HepG2 (cell line): Measurements from ENCODE around the gene THSD4. TPM values are rescaled to one million over a fixed set of nuclear protein-coding genes. Genes with fewer than 3 reads are reported as not detected.

Experiments
- ATAC-seq: fragments of 200-7000 bp; cut with Tn5 transposase; 3 replicates; pipeline ENCODE4 v1.9.1; 2020; ENCODE audit warnings: mild to moderate bottlenecking, moderate library complexity
- BruUV-seq: library from RNA; stranded (reverse); fragments of 400-500 nt; replicated peaks from 2 replicates; lab custom pipeline; 2021; lab: Mats Ljungman, UMichigan
- CTCF ChIA-PET: fragments of 300-600 bp; formaldehyde crosslinking; extraction: SDS; loops from one replicate; lab custom pipeline; 2021; ENCODE audit warnings: low total read pairs, inconsistent platforms, low intra/inter-chr PET ratio; lab: Yijun Ruan, JAX
- POLR2A ChIA-PET: fragments of 350-600 bp; sonication (Branson Sonifier 250); formaldehyde crosslinking; loops from one replicate; lab custom pipeline; 2020; ENCODE audit warnings: antibody characterized with exemption, inconsistent platforms; lab: Yijun Ruan, JAX
- DNase-seq: peaks from one replicate; pipeline ENCODE4 v3.0.0-alpha.2; 2015; ENCODE audit warnings: low spot score
- FAIRE-seq: peaks from 3 replicates; lab custom pipeline; 2011; peaks lifted over from hg19 to GRCh38; lab: Jason Lieb, UNC
- H2AFZ ChIP-seq: one replicate; pipeline ENCODE4 v1.6.1; 2011; ENCODE audit warnings: low read length, inconsistent platforms
- H3K27ac ChIP-seq: fragments of 300-600 bp; 3 replicates; pipeline ENCODE4 v1.8.0; 2011; ENCODE audit warnings: mixed run types, mild to moderate bottlenecking, mixed read lengths, low read length, inconsistent platforms; ENCODE audit not compliant: insufficient read depth; ENCODE audit errors: extremely low read length
- H3K27me3 ChIP-seq, 2 experiments: fragments of 200-600 bp in 1 of 2; 2 replicates in 1 of 2; 3 replicates in 1 of 2; pipeline versions ENCODE4 v1.6.0 to v1.8.0; 2011; ENCODE audit warnings: low read length in 2 of 2, mild to moderate bottlenecking in 2 of 2, moderate library complexity in 2 of 2, inconsistent platforms in 1 of 2; ENCODE audit not compliant: insufficient read depth in 2 of 2, control insufficient read depth in 1 of 2
- H3K36me3 ChIP-seq, 2 experiments: fragments of 200-600 bp in 1 of 2; replicated peaks in 1 of 2; 2 replicates in 1 of 2; 3 replicates in 1 of 2; pipeline versions ENCODE4 v1.5.1 to v1.8.0; 2011; ENCODE audit warnings: low read length in 2 of 2, inconsistent platforms in 1 of 2; ENCODE audit not compliant: insufficient read depth in 2 of 2, control insufficient read depth in 1 of 2
- H3K4me1 ChIP-seq: 2 replicates; pipeline ENCODE4 v1.5.1; 2012; ENCODE audit warnings: low read length, inconsistent platforms; ENCODE audit not compliant: insufficient read depth
- H3K4me2 ChIP-seq: 2 replicates; pipeline ENCODE4 v1.6.0; 2011; ENCODE audit warnings: low read depth, low read length, inconsistent platforms
- H3K4me3 ChIP-seq, 3 experiments: fragments of 200-600 bp in 1 of 3; sonication (generic), shearing (Covaris generic) in 1 of 3; replicated peaks in 1 of 3; 2 replicates each; pipeline ENCODE4 v1.5.1; 2011 to 2016; ENCODE audit warnings: low read length in 3 of 3, inconsistent platforms in 2 of 3, low read depth in 2 of 3, mild to moderate bottlenecking in 2 of 3, control low read depth in 1 of 3, mixed read lengths in 1 of 3; ENCODE audit not compliant: insufficient read depth in 1 of 3
- H3K79me2 ChIP-seq: one replicate; pipeline ENCODE4 v1.6.1; 2011; ENCODE audit warnings: low read length, inconsistent platforms; ENCODE audit not compliant: insufficient read depth
- H3K9ac ChIP-seq: 2 replicates; pipeline ENCODE4 v1.6.0; 2011; ENCODE audit warnings: mild to moderate bottlenecking, low read depth, low read length, inconsistent platforms; ENCODE audit not compliant: insufficient read depth
- H3K9me3 ChIP-seq: 2 replicates; pipeline ENCODE4 v1.5.1; 2012; ENCODE audit warnings: mild to moderate bottlenecking, low read length
- H4K20me1 ChIP-seq: 2 replicates; pipeline ENCODE4 v1.6.0; 2011; ENCODE audit warnings: inconsistent platforms, mild to moderate bottlenecking, low read length, moderate library complexity; ENCODE audit not compliant: insufficient read depth
- GZF1 ChIP-seq: sonication (generic); formaldehyde crosslinking; IDR thresholded peaks from 2 replicates; pipeline ENCODE4 v1.5.1; 2020; ENCODE audit warnings: mild to moderate bottlenecking, missing genetic modification reagents
- IRF2 ChIP-seq: IDR thresholded peaks from 2 replicates; pipeline ENCODE4 v1.6.1; 2018; ENCODE audit warnings: missing genetic modification reagents, missing compliant biosample characterization
- LCORL ChIP-seq, 2 experiments: fragments of 450-650 bp in 1 of 2; sonication (generic) in 1 of 2; formaldehyde crosslinking in 1 of 2; IDR thresholded peaks; 2 replicates each; pipeline versions ENCODE4 v1.5.0 to v1.6.1; 2017 to 2020; ENCODE audit warnings: antibody characterized with exemption in 1 of 2, missing genetic modification reagents in 1 of 2
- MEIS1 ChIP-seq: sonication (generic); formaldehyde crosslinking; IDR thresholded peaks from 2 replicates; pipeline ENCODE4 v1.9.0; 2021; ENCODE audit warnings: mild to moderate bottlenecking, missing genetic modification reagents, moderate library complexity, borderline replicate concordance
- MIXL1 ChIP-seq: IDR thresholded peaks from 2 replicates; pipeline ENCODE4 v1.6.1; 2016
- MTF1 ChIP-seq: sonication (generic); formaldehyde crosslinking; IDR thresholded peaks from 2 replicates; pipeline ENCODE4 v1.5.0; 2020; ENCODE audit warnings: missing genetic modification reagents
- NR2C2 ChIP-seq: sonication (generic); formaldehyde crosslinking; IDR thresholded peaks from 2 replicates; pipeline ENCODE4 v1.4.0; 2020; ENCODE audit warnings: missing genetic modification reagents, mild to moderate bottlenecking, moderate library complexity, borderline replicate concordance
- SMAD1 ChIP-seq: sonication (generic); formaldehyde crosslinking; IDR thresholded peaks from 2 replicates; pipeline ENCODE4 v1.4.0; 2020; ENCODE audit warnings: missing genetic modification reagents, low read depth, mild to moderate bottlenecking, borderline replicate concordance
- THYN1 ChIP-seq: sonication (generic); formaldehyde crosslinking; IDR thresholded peaks from 2 replicates; pipeline ENCODE4 v1.8.1; 2023; ENCODE audit warnings: low read depth, mild to moderate bottlenecking, moderate library complexity, missing genetic modification reagents, borderline replicate concordance
- ZMAT3 ChIP-seq: sonication (generic); formaldehyde crosslinking; conservative IDR thresholded peaks from 2 replicates; pipeline ENCODE4 v1.7.0; 2021; ENCODE audit warnings: missing genetic modification reagents
- ZNF446 ChIP-seq: sonication (generic); formaldehyde crosslinking; IDR thresholded peaks from 2 replicates; pipeline ENCODE4 v1.5.0; 2020; ENCODE audit warnings: mild to moderate bottlenecking, missing genetic modification reagents
- ZNF709 ChIP-seq: sonication (generic); formaldehyde crosslinking; IDR thresholded peaks from 2 replicates; pipeline ENCODE4 v1.5.0; 2020; ENCODE audit warnings: mild to moderate bottlenecking, missing genetic modification reagents
- WGBS: methylation state at CpG from one replicate; pipeline ENCODE4 v1.1.6; 2017; ENCODE audit warnings: low lambda C conversion rate; 5-methylcytosine and 5-hydroxymethylcytosine counted together
- in situ Hi-C: cut with HindIII; loops from 2 replicates; pipeline ENCODE4 v1.10.0; 2017; ENCODE audit warnings: low pct_unique_long_range_greater_than_20kb; ENCODE audit not compliant: extremely low pct_ligation_motif_present
- intact Hi-C: fragments of 100-400 bp; cut with micrococcal nuclease; formaldehyde crosslinking; loops from one replicate; pipeline ENCODE4 v1.10.0; 2022; ENCODE audit not compliant: unreplicated experiment
- polyA plus RNA-seq, 8 experiments: library from polyadenylated mRNA; depleted of rRNA in 3 of 8; stranded (reverse) in 7 of 8; unstranded in 1 of 8; fragments of >200 nt; fragmentation: Illumina TruSeq in 4 of 8; extraction: Trizol in 4 of 8; gene quantifications; 2 replicates each; pipeline versions ENCODE4 v1.2.1 to v1.2.3, GENCODE V29; 2011 to 2016; ENCODE audit warnings: low read depth in 4 of 8, missing spikeins in 1 of 8, mixed read lengths in 1 of 8; ENCODE audit not compliant: insufficient read depth in 1 of 8
- total RNA-seq, 5 experiments: library from RNA; depleted of rRNA; stranded (reverse); fragments of >200 nt; fragmentation: Illumina TruSeq; extraction: Trizol; gene quantifications; 2 replicates each; pipeline ENCODE4 v1.2.3, GENCODE V29; 2016; ENCODE audit warnings: low read depth in 1 of 5
- TF ChIP-seq, protein P1 (sequence below): sonication (generic); formaldehyde crosslinking; IDR thresholded peaks from 2 replicates; pipeline ENCODE4 v1.5.1; 2020; ENCODE audit warnings: missing genetic modification reagents, mild to moderate bottlenecking, borderline replicate concordance
- TF ChIP-seq, protein P2 (sequence below): sonication (generic); formaldehyde crosslinking; IDR thresholded peaks from 2 replicates; pipeline ENCODE4 v1.5.1; 2020; ENCODE audit warnings: missing genetic modification reagents, mild to moderate bottlenecking, borderline replicate concordance
- TF ChIP-seq, protein P3 (sequence below): sonication (generic); formaldehyde crosslinking; IDR thresholded peaks from 2 replicates; pipeline ENCODE4 v1.4.0; 2020; ENCODE audit warnings: missing genetic modification reagents

THSD4 gene
- total and polyA plus RNA-seq, 2 of the 13 experiments (the other 11 are each of a cell fraction or from before 2014, with no cell fraction given), result 0.07 to 0.21 TPM

DNA sequence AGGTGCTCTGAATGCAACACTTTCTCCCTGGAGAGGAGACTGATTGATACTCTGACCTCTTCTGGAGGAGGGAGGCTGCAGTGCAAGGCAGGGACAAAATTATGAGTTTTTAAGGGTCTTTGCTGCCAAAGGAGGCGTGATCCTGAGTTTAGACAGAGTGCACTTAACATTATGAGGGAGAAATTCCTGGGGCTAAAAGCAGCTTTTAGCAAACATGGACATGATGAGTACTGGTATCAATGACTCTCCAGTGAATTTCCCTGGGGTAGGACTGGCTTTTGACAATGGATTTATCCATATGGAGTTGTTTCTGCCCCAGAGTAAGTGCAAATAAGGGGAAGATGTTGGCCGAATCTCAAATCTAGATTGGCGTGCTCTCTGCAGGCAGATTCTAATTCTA, 133.1 kb downstream of the THSD4 start:
- no peak for FAIRE-seq
- no peaks in the 10 kb centered on the region for H3K79me2 ChIP-seq
- H3K9me3 ChIP-seq, result no peaks in the 10 kb centered on the region
- no peak overlapping the region for H3K27ac ChIP-seq
- H3K36me3 ChIP-seq, result no peaks in the 10 kb centered on the region
- ATAC-seq, result no peak
- in situ Hi-C loops, result no loop called here
- no peak overlapping the region for H3K4me3 ChIP-seq
- H3K27me3 ChIP-seq, result no peaks in the 10 kb centered on the region
- DNase-seq, result no peak
- no peaks in the 10 kb centered on the region for H3K4me1 ChIP-seq
- ChIA-PET CTCF (no interaction called here), POLR2A (no interaction called here)
- intact Hi-C loops, result no loop called here
- 12% methylated on average over 3 of the region's 3 CpGs for WGBS
- no TSS peak for BruUV-seq
- H2AFZ ChIP-seq, result no peak overlapping the region
- TF ChIP-seq ZNF709 (no peak), MEIS1 (CRISPR knock-in tag) (no peak), ZMAT3 (CRISPR knock-in tag) (no peak), THYN1 (CRISPR knock-in tag) (no peak), GZF1 (CRISPR knock-in tag) (no peak), MIXL1 (CRISPR knock-in tag) (no peak), MTF1 (no peak), LCORL (IDR thresholded peaks at IDR 0.05) (no peak), LCORL (CRISPR knock-in tag; IDR thresholded peaks at IDR 0.05) (no peak), SMAD1 (no peak), NR2C2 (CRISPR knock-in tag) (no peak), IRF2 (CRISPR knock-in tag) (no peak), ZNF446 (CRISPR knock-in tag) (no peak)
- TF ChIP-seq, protein P1, sequence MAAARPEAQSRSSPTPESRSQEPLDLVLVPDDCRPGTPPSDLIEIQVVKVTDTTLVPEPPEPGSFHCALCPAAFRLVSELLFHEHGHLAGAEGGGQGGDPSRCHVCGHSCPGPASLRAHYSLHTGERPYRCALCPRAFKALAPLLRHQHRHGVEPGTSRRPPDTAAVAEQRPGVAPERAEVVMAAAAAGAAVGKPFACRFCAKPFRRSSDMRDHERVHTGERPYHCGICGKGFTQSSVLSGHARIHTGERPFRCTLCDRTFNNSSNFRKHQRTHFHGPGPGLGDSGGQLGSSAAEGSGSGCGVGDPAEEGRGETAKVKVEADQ (CRISPR knock-in tag), result no peak
- TF ChIP-seq, protein P2, sequence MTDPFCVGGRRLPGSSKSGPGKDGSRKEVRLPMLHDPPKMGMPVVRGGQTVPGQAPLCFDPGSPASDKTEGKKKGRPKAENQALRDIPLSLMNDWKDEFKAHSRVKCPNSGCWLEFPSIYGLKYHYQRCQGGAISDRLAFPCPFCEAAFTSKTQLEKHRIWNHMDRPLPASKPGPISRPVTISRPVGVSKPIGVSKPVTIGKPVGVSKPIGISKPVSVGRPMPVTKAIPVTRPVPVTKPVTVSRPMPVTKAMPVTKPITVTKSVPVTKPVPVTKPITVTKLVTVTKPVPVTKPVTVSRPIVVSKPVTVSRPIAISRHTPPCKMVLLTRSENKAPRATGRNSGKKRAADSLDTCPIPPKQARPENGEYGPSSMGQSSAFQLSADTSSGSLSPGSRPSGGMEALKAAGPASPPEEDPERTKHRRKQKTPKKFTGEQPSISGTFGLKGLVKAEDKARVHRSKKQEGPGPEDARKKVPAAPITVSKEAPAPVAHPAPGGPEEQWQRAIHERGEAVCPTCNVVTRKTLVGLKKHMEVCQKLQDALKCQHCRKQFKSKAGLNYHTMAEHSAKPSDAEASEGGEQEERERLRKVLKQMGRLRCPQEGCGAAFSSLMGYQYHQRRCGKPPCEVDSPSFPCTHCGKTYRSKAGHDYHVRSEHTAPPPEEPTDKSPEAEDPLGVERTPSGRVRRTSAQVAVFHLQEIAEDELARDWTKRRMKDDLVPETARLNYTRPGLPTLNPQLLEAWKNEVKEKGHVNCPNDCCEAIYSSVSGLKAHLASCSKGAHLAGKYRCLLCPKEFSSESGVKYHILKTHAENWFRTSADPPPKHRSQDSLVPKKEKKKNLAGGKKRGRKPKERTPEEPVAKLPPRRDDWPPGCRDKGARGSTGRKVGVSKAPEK (CRISPR knock-in tag), result no peak
- TF ChIP-seq, protein P3, sequence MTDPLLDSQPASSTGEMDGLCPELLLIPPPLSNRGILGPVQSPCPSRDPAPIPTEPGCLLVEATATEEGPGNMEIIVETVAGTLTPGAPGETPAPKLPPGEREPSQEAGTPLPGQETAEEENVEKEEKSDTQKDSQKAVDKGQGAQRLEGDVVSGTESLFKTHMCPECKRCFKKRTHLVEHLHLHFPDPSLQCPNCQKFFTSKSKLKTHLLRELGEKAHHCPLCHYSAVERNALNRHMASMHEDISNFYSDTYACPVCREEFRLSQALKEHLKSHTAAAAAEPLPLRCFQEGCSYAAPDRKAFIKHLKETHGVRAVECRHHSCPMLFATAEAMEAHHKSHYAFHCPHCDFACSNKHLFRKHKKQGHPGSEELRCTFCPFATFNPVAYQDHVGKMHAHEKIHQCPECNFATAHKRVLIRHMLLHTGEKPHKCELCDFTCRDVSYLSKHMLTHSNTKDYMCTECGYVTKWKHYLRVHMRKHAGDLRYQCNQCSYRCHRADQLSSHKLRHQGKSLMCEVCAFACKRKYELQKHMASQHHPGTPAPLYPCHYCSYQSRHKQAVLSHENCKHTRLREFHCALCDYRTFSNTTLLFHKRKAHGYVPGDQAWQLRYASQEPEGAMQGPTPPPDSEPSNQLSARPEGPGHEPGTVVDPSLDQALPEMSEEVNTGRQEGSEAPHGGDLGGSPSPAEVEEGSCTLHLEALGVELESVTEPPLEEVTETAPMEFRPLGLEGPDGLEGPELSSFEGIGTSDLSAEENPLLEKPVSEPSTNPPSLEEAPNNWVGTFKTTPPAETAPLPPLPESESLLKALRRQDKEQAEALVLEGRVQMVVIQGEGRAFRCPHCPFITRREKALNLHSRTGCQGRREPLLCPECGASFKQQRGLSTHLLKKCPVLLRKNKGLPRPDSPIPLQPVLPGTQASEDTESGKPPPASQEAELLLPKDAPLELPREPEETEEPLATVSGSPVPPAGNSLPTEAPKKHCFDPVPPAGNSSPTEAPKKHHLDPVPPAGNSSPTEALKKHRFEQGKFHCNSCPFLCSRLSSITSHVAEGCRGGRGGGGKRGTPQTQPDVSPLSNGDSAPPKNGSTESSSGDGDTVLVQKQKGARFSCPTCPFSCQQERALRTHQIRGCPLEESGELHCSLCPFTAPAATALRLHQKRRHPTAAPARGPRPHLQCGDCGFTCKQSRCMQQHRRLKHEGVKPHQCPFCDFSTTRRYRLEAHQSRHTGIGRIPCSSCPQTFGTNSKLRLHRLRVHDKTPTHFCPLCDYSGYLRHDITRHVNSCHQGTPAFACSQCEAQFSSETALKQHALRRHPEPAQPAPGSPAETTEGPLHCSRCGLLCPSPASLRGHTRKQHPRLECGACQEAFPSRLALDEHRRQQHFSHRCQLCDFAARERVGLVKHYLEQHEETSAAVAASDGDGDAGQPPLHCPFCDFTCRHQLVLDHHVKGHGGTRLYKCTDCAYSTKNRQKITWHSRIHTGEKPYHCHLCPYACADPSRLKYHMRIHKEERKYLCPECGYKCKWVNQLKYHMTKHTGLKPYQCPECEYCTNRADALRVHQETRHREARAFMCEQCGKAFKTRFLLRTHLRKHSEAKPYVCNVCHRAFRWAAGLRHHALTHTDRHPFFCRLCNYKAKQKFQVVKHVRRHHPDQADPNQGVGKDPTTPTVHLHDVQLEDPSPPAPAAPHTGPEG (CRISPR knock-in tag), result no peak
- H3K4me2 ChIP-seq, result no peak overlapping the region
- H4K20me1 ChIP-seq, result no peaks in the 10 kb centered on the region
- H3K9ac ChIP-seq, result no peak overlapping the region
